HG03039 (cell line): ENCODE data around the gene WDFY2.
"Not testable (repeated sequence)": the region's sequence is repeated elsewhere in the genome, so short reads cannot be mapped to it uniquely, and the experiment has no call there.

Source experiments
- ATAC-seq: cut with Tn5 transposase; IDR thresholded peaks from one replicate; pipeline ENCODE4 v1.9.1; 2021; ENCODE audit warnings: mild to moderate bottlenecking, moderate library complexity; ENCODE audit not compliant: unreplicated experiment

WDFY2 gene

GRCh38 chr13:51564252-51564651 is 20.0 kb upstream of the WDFY2 start:
- ATAC-seq, result no peak

- ATAC-seq, result no peak
Measured at GRCh38 chr13:51564671-51565070, 19.6 kb upstream of the WDFY2 start.

- not testable (repeated sequence) for ATAC-seq
Measured at GRCh38 chr13:51569001-51569400, 15.3 kb upstream of the WDFY2 start.

DNA sequence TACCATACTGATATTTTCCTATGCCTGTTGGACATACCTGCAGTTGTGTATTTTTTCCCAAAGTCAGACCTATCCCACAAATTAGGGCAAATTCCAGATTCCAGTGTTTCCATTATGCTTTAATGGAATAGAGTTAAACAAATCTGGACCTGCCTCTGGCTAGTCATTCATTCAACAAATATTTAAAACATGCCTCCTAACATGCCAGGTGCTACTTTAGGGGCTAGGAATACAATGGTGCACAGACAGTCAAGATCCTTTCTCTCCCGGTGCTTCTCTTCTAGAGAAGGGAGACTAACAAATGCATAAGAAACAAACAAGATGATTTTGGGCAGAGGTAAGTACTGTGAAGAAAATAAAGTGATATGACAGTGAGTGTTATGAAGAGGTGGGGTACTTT is 7.5 kb upstream of the WDFY2 start:
- no peak for ATAC-seq

GRCh38 chr13:51577690-51578089 is 6.6 kb upstream of the WDFY2 start:
- no peak for ATAC-seq

GRCh38 chr13:51579676-51580075 is 4.6 kb upstream of the WDFY2 start:
- ATAC-seq, result no peak

- ATAC-seq, result no peak
Measured at GRCh38 chr13:51581148-51581820, 3.0 kb upstream of the WDFY2 start.

- no peak for ATAC-seq
Measured at GRCh38 chr13:51583469-51583874, 790 bp upstream of the WDFY2 start.

DNA sequence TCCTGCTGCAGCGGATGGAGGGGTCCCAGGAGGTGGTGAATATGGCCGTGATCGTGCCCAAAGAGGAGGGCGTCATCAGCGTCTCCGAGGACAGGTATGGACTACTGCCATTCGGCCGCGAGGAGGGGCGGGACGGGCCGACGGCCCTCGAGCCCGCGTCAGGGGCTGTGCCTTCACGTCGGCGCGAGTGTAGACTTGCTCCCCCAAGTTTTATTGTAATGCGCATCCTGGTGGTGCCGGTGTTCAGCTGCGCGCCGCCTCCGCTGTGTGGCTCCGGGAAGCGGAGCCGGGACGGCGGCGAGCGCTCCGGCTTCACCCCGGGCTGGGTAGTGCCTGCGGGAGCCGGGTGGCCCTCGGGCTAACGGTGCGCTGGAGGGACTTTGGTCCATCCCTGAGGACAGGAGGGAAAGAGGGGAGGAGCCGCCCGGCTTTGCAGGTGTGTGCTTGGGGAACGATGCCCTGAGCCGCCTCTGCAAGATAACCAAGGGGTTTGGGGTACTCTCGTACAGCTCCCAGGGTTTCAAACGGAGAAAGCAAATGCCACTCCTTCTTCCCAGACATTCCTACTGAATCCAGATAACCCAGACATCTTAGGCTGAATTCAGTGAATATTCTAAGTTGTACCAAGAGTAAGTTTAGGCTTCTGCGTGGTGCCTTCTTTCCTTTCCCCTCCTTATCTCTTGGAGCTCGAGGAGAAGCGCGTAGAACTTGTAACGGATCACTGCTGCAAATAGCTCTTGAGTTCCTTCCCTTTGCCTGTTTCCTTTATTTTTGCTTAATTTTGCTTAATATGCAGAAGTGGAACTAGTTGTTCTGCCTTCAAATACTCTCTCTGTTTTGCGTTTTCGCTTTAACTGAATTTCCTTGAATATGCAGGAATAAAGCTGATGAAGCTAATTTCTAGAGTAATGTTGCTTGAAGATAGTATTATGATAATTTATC is 740 bp downstream of the WDFY2 start:
- peak; percentile 28 for ATAC-seq

GRCh38 chr13:51585696-51586095 is 1.4 kb downstream of the WDFY2 start:
- ATAC-seq, result no peak

DNA sequence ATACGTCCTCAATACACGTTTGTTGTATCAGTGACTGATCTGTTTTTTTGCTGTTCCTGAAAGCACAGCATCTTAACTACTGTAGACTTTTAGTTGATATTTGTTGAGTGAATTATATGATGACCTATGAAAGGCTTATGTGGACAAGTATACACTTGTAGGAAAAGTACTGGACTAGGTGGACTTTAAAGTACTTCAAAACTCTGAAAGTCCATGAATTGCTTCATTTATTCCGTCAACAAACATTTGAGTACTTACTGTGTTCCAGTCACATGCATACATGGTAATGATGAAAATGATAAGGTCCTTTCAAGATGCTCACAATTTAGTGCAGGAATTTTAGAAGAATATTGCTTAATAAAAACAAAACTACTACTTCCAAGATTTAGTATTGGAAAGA is 3.1 kb downstream of the WDFY2 start:
- no peak for ATAC-seq

DNA sequence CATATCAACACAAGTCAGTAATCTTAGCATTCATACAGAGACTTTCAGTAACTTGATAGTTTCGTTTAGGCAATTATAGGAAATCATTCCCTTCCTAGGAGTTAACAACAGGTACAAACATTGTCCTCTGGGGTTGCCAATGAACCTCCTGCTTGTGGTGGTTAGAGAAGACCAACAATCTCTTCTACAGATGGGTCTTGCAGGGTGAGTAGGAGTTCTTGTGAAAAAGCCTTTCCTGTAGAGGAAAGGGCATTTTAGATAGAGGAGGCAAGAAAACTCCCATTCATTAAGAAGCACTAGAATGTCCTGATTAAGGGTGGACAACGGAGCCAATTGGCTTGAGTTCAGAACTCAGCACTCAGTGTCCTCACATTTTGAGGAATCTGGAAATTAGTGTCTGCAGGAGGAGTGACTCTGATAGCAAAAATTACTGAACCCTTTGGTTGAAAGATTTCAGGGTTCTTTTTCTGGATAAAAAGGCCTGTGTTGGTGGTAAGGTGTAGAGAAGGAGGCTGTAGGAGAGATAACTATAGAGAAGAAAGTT is 4.2 kb downstream of the WDFY2 start:
- ATAC-seq, result no peak

- no peak for ATAC-seq
Measured at GRCh38 chr13:51589793-51590192, 5.5 kb downstream of the WDFY2 start.

DNA sequence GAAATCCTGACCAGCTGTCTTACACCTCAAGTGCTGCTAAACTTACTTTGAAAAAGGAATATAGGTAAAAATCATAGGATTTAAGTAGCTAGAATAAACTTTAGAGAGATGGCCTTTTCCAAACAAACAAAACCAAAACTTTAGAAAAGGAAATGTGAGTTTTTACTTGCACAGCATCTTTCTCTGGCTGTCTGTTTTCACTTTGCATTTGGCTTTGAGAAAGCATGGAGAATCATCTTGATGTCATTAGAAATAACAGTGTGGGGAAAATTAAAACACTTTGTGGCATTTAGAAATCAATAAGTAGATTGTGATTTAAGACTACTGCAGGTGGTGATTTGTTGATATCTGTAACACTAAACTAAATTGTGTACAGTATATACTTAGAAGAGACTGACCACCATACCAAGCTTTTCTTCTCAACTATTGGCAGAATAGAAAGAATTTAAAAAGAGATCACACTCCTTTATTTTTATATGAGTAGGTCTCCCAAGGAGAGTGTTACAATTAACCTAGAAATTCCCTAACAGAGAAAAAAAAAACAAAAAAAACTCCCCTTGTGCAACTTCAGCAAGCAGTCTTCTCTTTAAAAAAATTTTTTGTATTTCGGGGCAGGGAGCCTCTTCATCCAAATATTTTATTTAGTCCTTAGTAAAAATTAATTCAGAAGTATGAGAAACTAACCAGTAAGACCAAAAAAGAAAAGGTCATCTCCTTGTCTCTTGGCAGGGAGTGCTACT is 6.1 kb downstream of the WDFY2 start:
- no peak for ATAC-seq

GRCh38 chr13:51590971-51591627 is 6.8 kb downstream of the WDFY2 start:
- no peak for ATAC-seq

- not testable (repeated sequence) for ATAC-seq
Measured at GRCh38 chr13:51591938-51592337, 7.7 kb downstream of the WDFY2 start.

DNA sequence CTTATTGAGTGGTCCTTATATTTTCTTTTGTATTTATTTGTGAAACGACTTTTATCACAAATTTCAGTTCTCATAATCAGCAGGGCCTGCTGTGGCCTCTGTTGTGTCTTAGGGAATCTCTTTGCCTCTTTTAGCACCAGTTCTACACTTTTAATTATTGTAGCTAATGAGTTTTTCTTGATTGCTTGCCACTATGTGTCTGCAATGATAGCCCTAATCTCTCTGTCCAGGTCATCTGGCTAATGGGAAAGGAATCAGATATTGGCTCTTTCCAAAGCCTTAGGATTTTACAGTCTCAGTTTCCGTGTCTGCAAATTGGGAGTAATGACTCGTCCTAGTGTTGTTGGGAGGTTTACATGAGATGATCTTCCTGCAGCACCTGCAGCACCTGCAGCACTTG is 10.2 kb downstream of the WDFY2 start:
- no peak for ATAC-seq

- ATAC-seq, result no peak
Measured at GRCh38 chr13:51595416-51595815, 11.2 kb downstream of the WDFY2 start.

GRCh38 chr13:51596541-51596940 is 12.3 kb downstream of the WDFY2 start:
- no peak for ATAC-seq

DNA sequence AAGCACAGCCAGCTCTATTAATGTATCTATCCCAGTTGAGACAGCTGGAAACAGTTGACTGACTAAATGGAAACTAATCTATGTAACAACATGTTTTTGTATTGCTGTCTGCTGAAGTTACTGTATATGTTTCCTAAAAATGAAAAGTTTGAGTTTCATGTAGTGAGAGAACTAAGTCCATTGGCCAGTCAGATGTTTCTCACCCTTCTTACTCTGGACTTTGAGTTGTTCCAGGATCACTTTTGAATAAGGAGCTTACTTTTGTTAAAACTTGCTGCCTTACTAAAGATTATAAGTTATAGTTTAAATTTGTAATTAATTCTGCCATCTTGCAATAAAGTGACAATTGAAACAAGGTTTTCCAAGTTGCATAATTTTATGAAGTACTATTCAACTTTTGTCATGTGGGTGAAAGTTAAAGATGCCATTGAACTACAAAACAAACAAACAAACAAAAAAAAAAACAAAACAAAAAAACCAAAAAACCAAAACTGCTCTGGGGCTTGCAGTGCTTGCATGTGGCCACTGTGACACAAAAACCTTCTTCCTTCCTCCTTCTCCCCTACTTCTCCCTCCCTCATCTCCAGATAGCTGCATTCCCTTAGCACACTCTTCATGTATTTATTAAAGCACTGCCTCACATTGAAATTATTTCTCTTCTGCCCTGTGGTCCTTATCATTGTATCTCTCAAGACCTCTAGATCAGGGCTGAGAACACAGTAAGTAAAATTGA is 15.3 kb downstream of the WDFY2 start:
- ATAC-seq, result no peak
